H1 (cell line): ENCODE results near the gene BBS9. TPM values are rescaled to one million over a fixed set of nuclear protein-coding genes. Genes with fewer than 3 reads are reported as not detected.

Experiments
- BCL11A ChIP-seq, 2 experiments: IDR thresholded peaks; one replicate each; pipeline ENCODE4 v1.6.1; 2011; ENCODE audit warnings: low read depth in 2 of 2, low read length in 2 of 2, mild to moderate bottlenecking in 2 of 2
- CBX8 ChIP-seq: fragments of 300-800, 300-1000 bp; sonication (generic); IDR thresholded peaks from 2 replicates; pipeline ENCODE4 v1.7.1; 2016; ENCODE audit warnings: low read depth, low read length, borderline replicate concordance
- EP300 ChIP-seq, 2 experiments: IDR thresholded peaks; 1 replicate in 1 of 2; 2 replicates in 1 of 2; pipeline ENCODE4 v1.6.1; 2011 to 2012; ENCODE audit warnings: low read depth in 2 of 2, low read length in 2 of 2, mild to moderate bottlenecking in 2 of 2, borderline replicate concordance in 1 of 2, inconsistent platforms in 1 of 2, moderate library complexity in 1 of 2
- KDM1A ChIP-seq: fragments of 200-600, 300-600 bp; sonication (generic); IDR thresholded peaks from 2 replicates; pipeline ENCODE4 v1.7.1; 2016; ENCODE audit warnings: mild to moderate bottlenecking, low read length, borderline replicate concordance
- RBBP5 ChIP-seq: IDR thresholded peaks from 2 replicates; pipeline ENCODE4 v1.7.1; 2012; ENCODE audit warnings: low read depth, mild to moderate bottlenecking, inconsistent platforms, low read length, moderate library complexity, borderline replicate concordance
- SP4 ChIP-seq: IDR thresholded peaks from 2 replicates; pipeline ENCODE4 v1.6.1; 2012; ENCODE audit warnings: low read length, inconsistent platforms
- SRF ChIP-seq: IDR thresholded peaks from 2 replicates; pipeline ENCODE4 v1.6.1; 2011; ENCODE audit warnings: mild to moderate bottlenecking, low read depth, low read length, moderate library complexity
- polyA plus RNA-seq, 7 experiments: library from polyadenylated mRNA; depleted of rRNA in 3 of 7; stranded (reverse) in 5 of 7; unstranded in 2 of 7; fragments of >200 nt in 5 of 7; fragments of 200-250 nt in 2 of 7; gene quantifications; 1 replicate in 5 of 7; 2 replicates in 1 of 7; 4 replicates in 1 of 7; pipeline versions ENCODE4 v1.2.1 to v1.2.3, GENCODE V29; 2011 to 2013; ENCODE audit warnings: missing spikeins in 2 of 7, mixed read lengths in 2 of 7
- total RNA-seq: library from RNA; stranded (reverse); fragmentation: NEBNext Ultra II Directional; extraction: Animal tissue kit (Norgen Biotek cat#: 25700); gene quantifications from 2 replicates; pipeline ENCODE4 v1.2.1, GENCODE V29; 2021
- TF ChIP-seq, protein P1 (sequence below): fragments of 300-600 bp; sonication (generic); IDR thresholded peaks from 2 replicates; pipeline ENCODE4 v1.7.1; 2012; ENCODE audit warnings: low read length, moderate library complexity, mild to moderate bottlenecking, inconsistent platforms; ENCODE audit not compliant: insufficient replicate concordance
- TF ChIP-seq, protein P2 (sequence below): IDR thresholded peaks from 2 replicates; pipeline ENCODE4 v1.6.1; 2011; ENCODE audit warnings: low read depth, mild to moderate bottlenecking, low read length; ENCODE audit not compliant: insufficient read depth
- TF ChIP-seq, protein P3 (sequence below): IDR thresholded peaks from 2 replicates; pipeline ENCODE4 v1.6.1; 2011; ENCODE audit warnings: low read length, improper control_type of control experiment

BBS9 gene
- total and polyA plus RNA-seq, 2 of the 8 experiments (the other 6 are each of a cell fraction or from before 2014, with no cell fraction given): 22.3 to 37.0 TPM

DNA sequence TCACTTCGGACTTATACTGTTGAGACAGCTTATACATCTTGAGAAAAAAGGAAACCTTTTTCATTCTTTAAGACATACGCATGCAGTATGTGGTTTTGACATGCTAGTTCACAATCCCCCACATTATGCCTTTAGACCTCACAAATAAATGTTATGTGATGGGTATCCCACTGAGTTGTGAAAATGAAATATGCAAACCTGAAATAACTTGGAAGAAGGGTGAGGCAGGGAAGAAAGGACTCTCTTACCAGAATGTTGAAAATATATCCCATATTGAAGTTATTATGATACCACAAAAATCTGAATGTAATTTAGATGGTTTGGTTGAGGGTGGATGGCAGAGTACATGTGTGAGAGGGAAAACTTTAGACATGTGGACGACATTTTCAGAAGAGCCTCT lies 379.8 kb downstream of the BBS9 start (continued):
- TF ChIP-seq, protein P1, sequence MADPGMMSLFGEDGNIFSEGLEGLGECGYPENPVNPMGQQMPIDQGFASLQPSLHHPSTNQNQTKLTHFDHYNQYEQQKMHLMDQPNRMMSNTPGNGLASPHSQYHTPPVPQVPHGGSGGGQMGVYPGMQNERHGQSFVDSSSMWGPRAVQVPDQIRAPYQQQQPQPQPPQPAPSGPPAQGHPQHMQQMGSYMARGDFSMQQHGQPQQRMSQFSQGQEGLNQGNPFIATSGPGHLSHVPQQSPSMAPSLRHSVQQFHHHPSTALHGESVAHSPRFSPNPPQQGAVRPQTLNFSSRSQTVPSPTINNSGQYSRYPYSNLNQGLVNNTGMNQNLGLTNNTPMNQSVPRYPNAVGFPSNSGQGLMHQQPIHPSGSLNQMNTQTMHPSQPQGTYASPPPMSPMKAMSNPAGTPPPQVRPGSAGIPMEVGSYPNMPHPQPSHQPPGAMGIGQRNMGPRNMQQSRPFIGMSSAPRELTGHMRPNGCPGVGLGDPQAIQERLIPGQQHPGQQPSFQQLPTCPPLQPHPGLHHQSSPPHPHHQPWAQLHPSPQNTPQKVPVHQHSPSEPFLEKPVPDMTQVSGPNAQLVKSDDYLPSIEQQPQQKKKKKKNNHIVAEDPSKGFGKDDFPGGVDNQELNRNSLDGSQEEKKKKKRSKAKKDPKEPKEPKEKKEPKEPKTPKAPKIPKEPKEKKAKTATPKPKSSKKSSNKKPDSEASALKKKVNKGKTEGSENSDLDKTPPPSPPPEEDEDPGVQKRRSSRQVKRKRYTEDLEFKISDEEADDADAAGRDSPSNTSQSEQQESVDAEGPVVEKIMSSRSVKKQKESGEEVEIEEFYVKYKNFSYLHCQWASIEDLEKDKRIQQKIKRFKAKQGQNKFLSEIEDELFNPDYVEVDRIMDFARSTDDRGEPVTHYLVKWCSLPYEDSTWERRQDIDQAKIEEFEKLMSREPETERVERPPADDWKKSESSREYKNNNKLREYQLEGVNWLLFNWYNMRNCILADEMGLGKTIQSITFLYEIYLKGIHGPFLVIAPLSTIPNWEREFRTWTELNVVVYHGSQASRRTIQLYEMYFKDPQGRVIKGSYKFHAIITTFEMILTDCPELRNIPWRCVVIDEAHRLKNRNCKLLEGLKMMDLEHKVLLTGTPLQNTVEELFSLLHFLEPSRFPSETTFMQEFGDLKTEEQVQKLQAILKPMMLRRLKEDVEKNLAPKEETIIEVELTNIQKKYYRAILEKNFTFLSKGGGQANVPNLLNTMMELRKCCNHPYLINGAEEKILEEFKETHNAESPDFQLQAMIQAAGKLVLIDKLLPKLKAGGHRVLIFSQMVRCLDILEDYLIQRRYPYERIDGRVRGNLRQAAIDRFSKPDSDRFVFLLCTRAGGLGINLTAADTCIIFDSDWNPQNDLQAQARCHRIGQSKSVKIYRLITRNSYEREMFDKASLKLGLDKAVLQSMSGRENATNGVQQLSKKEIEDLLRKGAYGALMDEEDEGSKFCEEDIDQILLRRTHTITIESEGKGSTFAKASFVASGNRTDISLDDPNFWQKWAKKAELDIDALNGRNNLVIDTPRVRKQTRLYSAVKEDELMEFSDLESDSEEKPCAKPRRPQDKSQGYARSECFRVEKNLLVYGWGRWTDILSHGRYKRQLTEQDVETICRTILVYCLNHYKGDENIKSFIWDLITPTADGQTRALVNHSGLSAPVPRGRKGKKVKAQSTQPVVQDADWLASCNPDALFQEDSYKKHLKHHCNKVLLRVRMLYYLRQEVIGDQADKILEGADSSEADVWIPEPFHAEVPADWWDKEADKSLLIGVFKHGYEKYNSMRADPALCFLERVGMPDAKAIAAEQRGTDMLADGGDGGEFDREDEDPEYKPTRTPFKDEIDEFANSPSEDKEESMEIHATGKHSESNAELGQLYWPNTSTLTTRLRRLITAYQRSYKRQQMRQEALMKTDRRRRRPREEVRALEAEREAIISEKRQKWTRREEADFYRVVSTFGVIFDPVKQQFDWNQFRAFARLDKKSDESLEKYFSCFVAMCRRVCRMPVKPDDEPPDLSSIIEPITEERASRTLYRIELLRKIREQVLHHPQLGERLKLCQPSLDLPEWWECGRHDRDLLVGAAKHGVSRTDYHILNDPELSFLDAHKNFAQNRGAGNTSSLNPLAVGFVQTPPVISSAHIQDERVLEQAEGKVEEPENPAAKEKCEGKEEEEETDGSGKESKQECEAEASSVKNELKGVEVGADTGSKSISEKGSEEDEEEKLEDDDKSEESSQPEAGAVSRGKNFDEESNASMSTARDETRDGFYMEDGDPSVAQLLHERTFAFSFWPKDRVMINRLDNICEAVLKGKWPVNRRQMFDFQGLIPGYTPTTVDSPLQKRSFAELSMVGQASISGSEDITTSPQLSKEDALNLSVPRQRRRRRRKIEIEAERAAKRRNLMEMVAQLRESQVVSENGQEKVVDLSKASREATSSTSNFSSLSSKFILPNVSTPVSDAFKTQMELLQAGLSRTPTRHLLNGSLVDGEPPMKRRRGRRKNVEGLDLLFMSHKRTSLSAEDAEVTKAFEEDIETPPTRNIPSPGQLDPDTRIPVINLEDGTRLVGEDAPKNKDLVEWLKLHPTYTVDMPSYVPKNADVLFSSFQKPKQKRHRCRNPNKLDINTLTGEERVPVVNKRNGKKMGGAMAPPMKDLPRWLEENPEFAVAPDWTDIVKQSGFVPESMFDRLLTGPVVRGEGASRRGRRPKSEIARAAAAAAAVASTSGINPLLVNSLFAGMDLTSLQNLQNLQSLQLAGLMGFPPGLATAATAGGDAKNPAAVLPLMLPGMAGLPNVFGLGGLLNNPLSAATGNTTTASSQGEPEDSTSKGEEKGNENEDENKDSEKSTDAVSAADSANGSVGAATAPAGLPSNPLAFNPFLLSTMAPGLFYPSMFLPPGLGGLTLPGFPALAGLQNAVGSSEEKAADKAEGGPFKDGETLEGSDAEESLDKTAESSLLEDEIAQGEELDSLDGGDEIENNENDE: no peak
- TF ChIP-seq SP4 (no peak), RBBP5 (no peak), SRF (no peak), EP300 (IDR thresholded peaks at IDR 0.05; ENCODE audit: borderline replicate concordance in 1 of 2, low read depth in 2 of 2, low read length in 2 of 2) (no peak), CBX8 (no peak), KDM1A (no peak), BCL11A (IDR thresholded peaks at IDR 0.05; ENCODE audit: low read depth in 2 of 2, low read length in 2 of 2) (no peak)
- TF ChIP-seq, protein P2, sequence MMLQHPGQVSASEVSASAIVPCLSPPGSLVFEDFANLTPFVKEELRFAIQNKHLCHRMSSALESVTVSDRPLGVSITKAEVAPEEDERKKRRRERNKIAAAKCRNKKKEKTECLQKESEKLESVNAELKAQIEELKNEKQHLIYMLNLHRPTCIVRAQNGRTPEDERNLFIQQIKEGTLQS: no peak
- TF ChIP-seq, protein P3, sequence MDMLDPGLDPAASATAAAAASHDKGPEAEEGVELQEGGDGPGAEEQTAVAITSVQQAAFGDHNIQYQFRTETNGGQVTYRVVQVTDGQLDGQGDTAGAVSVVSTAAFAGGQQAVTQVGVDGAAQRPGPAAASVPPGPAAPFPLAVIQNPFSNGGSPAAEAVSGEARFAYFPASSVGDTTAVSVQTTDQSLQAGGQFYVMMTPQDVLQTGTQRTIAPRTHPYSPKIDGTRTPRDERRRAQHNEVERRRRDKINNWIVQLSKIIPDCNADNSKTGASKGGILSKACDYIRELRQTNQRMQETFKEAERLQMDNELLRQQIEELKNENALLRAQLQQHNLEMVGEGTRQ: no peak
- TF ChIP-seq, all 59 proteins: peak for 0
